K562 (cell line): ENCODE results near the gene HMBS. TPM values are rescaled to one million over a fixed set of nuclear protein-coding genes. Genes with fewer than 3 reads are reported as not detected.

Source experiments
- BRD9 ChIP-seq: fragments of 450-650 bp; IDR thresholded peaks from 2 replicates; pipeline ENCODE4 v1.6.1; 2018; ENCODE audit warnings: low read depth; ENCODE audit not compliant: partially characterized antibody
- HDAC6 ChIP-seq: IDR thresholded peaks from 2 replicates; pipeline ENCODE4 v1.6.1; 2012; ENCODE audit warnings: low read depth, mild to moderate bottlenecking, control low read depth, inconsistent platforms, low read length, moderate library complexity
- MYBL2 ChIP-seq, 2 experiments: fragments of 450-650 bp in 1 of 2; sonication (generic) in 1 of 2; formaldehyde crosslinking in 1 of 2; IDR thresholded peaks; 2 replicates each; pipeline versions ENCODE4 v1.6.1 to v1.8.1; 2017 to 2022; ENCODE audit warnings: borderline replicate concordance in 1 of 2, inconsistent platforms in 1 of 2, low read depth in 1 of 2, mild to moderate bottlenecking in 1 of 2, missing genetic modification reagents in 1 of 2, moderate library complexity in 1 of 2
- NR2C1 ChIP-seq, 2 experiments: fragments of 450-650 bp; IDR thresholded peaks; 2 replicates each; pipeline ENCODE4 v1.6.1; 2017; ENCODE audit warnings: mild to moderate bottlenecking in 2 of 2, antibody characterized with exemption in 1 of 2, inconsistent platforms in 1 of 2, missing compliant biosample characterization in 1 of 2, missing genetic modification characterization in 1 of 2
- PCBP1 ChIP-seq: fragments of 200-400 bp; formaldehyde crosslinking; IDR thresholded peaks from 2 replicates; pipeline ENCODE4 v1.6.1; 2018; ENCODE audit warnings: mild to moderate bottlenecking, low read depth, low read length; ENCODE audit not compliant: poor library complexity, severe bottlenecking
- U2AF1 ChIP-seq: fragments of 200-400 bp; formaldehyde crosslinking; optimal IDR thresholded peaks from 2 replicates; pipeline ENCODE3; 2017; ENCODE audit warnings: mild to moderate bottlenecking, low read depth, low read length, moderate library complexity
- polyA plus RNA-seq, 8 experiments: library from polyadenylated mRNA; depleted of rRNA in 4 of 8; stranded (reverse) in 5 of 8; unstranded in 3 of 8; fragments of >200 nt; fragmentation: Nextera tagmentation in 2 of 8; fragmentation: Illumina TruSeq in 1 of 8; extraction: Ambion mirVana in 2 of 8; extraction: Trizol in 1 of 8; gene quantifications; 2 replicates each; pipeline versions ENCODE4 v1.2.1 to v1.2.3, GENCODE V29; 2011 to 2014; ENCODE audit warnings: inconsistent platforms in 1 of 8, missing spikeins in 1 of 8
- total RNA-seq, 7 experiments: library from RNA; depleted of rRNA in 6 of 7; stranded (reverse); fragments of >200 nt in 6 of 7; fragmentation: Illumina TruSeq in 2 of 7; extraction: Trizol in 2 of 7; gene quantifications; 2 replicates each; pipeline versions ENCODE4 v1.2.1 to v1.2.3, GENCODE V29; 2011 to 2021; ENCODE audit warnings: low replicate concordance in 1 of 7
- TF ChIP-seq, protein P1 (sequence below): sonication (generic); formaldehyde crosslinking; IDR thresholded peaks from 2 replicates; pipeline ENCODE4 v1.8.0; 2022; ENCODE audit warnings: mild to moderate bottlenecking, missing genetic modification reagents
- TF ChIP-seq, protein P2 (sequence below): fragments of 250-450 bp; sonication (Bioruptor Pico); IDR thresholded peaks from 2 replicates; pipeline ENCODE4 v1.5.0; 2021
- TF ChIP-seq, protein P3 (sequence below): fragments of 250-450 bp; sonication (Bioruptor Pico); IDR thresholded peaks from 2 replicates; pipeline ENCODE4 v1.4.0; 2020; ENCODE audit warnings: mild to moderate bottlenecking, moderate library complexity
- TF ChIP-seq, protein P4 (sequence below): fragments of 450-650 bp; formaldehyde crosslinking; IDR thresholded peaks from 2 replicates; pipeline ENCODE4 v1.4.0; 2020; ENCODE audit warnings: mild to moderate bottlenecking
- TF ChIP-seq, protein P5 (sequence below): fragments of 450-650 bp; IDR thresholded peaks from 2 replicates; pipeline ENCODE4 v1.6.1; 2017; ENCODE audit warnings: antibody characterized with exemption, mild to moderate bottlenecking

Gene HMBS
- total and polyA plus RNA-seq, 9 of the 15 experiments (the other 6 are each of a cell fraction or from before 2014, with no cell fraction given), result 56.9 to 385 (median 286) TPM

DNA sequence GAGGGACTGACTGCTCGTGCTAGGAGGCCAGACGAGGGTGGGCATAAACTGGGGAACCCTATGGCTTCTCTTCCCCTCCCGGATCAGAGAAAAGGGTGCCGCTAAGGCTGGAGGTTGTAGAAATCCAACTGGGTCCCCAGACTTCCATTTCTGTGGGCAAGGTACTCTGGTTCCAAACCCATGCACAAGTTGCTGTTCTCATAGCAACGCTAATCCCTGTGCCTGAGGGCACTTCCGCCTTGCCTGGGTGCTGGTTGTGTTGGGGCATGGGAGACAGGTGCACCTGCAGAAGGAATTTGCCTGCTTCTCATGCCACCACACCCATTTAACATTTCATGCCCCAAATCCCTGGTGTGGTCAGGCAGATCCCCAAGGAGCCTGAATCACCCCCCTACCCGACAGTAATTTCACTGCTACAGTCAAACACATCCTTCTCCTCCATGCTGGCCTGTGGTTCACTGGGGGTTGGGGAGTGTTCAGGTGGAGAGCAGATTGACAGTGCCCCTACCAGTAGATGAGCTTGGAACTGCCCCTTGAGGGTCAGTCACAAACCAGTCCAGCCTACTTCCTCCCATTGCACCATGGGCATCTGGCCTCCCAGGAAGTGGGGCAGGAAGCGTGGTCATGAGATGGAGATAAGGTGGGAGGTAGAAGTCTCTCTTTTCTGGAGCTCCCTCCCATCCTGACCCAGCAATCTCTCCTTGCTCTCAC is 23.6 kb downstream of the HMBS start (continued):
- TF ChIP-seq, protein P1, sequence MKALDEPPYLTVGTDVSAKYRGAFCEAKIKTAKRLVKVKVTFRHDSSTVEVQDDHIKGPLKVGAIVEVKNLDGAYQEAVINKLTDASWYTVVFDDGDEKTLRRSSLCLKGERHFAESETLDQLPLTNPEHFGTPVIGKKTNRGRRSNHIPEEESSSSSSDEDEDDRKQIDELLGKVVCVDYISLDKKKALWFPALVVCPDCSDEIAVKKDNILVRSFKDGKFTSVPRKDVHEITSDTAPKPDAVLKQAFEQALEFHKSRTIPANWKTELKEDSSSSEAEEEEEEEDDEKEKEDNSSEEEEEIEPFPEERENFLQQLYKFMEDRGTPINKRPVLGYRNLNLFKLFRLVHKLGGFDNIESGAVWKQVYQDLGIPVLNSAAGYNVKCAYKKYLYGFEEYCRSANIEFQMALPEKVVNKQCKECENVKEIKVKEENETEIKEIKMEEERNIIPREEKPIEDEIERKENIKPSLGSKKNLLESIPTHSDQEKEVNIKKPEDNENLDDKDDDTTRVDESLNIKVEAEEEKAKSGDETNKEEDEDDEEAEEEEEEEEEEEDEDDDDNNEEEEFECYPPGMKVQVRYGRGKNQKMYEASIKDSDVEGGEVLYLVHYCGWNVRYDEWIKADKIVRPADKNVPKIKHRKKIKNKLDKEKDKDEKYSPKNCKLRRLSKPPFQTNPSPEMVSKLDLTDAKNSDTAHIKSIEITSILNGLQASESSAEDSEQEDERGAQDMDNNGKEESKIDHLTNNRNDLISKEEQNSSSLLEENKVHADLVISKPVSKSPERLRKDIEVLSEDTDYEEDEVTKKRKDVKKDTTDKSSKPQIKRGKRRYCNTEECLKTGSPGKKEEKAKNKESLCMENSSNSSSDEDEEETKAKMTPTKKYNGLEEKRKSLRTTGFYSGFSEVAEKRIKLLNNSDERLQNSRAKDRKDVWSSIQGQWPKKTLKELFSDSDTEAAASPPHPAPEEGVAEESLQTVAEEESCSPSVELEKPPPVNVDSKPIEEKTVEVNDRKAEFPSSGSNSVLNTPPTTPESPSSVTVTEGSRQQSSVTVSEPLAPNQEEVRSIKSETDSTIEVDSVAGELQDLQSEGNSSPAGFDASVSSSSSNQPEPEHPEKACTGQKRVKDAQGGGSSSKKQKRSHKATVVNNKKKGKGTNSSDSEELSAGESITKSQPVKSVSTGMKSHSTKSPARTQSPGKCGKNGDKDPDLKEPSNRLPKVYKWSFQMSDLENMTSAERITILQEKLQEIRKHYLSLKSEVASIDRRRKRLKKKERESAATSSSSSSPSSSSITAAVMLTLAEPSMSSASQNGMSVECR (CRISPR knock-in tag), result peak; percentile 60; the same call in 1 of the 2 replicates
- TF ChIP-seq, protein P2, sequence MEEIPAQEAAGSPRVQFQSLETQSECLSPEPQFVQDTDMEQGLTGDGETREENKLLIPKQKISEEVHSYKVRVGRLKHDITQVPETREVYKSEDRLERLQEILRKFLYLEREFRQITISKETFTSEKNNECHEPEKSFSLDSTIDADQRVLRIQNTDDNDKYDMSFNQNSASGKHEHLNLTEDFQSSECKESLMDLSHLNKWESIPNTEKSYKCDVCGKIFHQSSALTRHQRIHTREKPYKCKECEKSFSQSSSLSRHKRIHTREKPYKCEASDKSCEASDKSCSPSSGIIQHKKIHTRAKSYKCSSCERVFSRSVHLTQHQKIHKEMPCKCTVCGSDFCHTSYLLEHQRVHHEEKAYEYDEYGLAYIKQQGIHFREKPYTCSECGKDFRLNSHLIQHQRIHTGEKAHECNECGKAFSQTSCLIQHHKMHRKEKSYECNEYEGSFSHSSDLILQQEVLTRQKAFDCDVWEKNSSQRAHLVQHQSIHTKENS (CRISPR knock-in tag), result no peak
- no peak for TF ChIP-seq U2AF1
- no peak for TF ChIP-seq BRD9
- TF ChIP-seq, protein P3, sequence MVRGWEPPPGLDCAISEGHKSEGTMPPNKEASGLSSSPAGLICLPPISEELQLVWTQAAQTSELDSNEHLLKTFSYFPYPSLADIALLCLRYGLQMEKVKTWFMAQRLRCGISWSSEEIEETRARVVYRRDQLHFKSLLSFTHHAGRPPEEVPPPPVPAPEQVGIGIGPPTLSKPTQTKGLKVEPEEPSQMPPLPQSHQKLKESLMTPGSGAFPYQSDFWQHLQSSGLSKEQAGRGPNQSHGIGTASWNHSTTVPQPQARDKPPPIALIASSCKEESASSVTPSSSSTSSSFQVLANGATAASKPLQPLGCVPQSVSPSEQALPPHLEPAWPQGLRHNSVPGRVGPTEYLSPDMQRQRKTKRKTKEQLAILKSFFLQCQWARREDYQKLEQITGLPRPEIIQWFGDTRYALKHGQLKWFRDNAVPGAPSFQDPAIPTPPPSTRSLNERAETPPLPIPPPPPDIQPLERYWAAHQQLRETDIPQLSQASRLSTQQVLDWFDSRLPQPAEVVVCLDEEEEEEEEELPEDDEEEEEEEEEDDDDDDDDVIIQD (CRISPR knock-in tag), result no peak
- TF ChIP-seq MYBL2 (IDR thresholded peaks at IDR 0.05; ENCODE audit: low read depth), result no peak
- no peak for TF ChIP-seq MYBL2 (CRISPR knock-in tag; IDR thresholded peaks at IDR 0.05; ENCODE audit: borderline replicate concordance)
- no peak for TF ChIP-seq PCBP1
- TF ChIP-seq NR2C1 (IDR thresholded peaks at IDR 0.05), result peak; percentile 48; the same call in 1 of the 2 replicates
- TF ChIP-seq NR2C1 (tag; IDR thresholded peaks at IDR 0.05), result 0 out of 2 replicates have a peak, but pooled peaks have one; percentile 6
- TF ChIP-seq, protein P4, sequence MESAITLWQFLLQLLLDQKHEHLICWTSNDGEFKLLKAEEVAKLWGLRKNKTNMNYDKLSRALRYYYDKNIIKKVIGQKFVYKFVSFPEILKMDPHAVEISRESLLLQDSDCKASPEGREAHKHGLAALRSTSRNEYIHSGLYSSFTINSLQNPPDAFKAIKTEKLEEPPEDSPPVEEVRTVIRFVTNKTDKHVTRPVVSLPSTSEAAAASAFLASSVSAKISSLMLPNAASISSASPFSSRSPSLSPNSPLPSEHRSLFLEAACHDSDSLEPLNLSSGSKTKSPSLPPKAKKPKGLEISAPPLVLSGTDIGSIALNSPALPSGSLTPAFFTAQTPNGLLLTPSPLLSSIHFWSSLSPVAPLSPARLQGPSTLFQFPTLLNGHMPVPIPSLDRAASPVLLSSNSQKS (CRISPR knock-in tag), result no peak
- TF ChIP-seq, protein P5, sequence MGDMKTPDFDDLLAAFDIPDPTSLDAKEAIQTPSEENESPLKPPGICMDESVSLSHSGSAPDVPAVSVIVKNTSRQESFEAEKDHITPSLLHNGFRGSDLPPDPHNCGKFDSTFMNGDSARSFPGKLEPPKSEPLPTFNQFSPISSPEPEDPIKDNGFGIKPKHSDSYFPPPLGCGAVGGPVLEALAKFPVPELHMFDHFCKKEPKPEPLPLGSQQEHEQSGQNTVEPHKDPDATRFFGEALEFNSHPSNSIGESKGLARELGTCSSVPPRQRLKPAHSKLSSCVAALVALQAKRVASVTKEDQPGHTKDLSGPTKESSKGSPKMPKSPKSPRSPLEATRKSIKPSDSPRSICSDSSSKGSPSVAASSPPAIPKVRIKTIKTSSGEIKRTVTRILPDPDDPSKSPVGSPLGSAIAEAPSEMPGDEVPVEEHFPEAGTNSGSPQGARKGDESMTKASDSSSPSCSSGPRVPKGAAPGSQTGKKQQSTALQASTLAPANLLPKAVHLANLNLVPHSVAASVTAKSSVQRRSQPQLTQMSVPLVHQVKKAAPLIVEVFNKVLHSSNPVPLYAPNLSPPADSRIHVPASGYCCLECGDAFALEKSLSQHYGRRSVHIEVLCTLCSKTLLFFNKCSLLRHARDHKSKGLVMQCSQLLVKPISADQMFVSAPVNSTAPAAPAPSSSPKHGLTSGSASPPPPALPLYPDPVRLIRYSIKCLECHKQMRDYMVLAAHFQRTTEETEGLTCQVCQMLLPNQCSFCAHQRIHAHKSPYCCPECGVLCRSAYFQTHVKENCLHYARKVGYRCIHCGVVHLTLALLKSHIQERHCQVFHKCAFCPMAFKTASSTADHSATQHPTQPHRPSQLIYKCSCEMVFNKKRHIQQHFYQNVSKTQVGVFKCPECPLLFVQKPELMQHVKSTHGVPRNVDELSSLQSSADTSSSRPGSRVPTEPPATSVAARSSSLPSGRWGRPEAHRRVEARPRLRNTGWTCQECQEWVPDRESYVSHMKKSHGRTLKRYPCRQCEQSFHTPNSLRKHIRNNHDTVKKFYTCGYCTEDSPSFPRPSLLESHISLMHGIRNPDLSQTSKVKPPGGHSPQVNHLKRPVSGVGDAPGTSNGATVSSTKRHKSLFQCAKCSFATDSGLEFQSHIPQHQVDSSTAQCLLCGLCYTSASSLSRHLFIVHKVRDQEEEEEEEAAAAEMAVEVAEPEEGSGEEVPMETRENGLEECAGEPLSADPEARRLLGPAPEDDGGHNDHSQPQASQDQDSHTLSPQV, result peak; percentile 56; the same call in 1 of the 2 replicates
- no peak for TF ChIP-seq HDAC6
